Duodenal mucosa (tissue), 2 donors: ENCODE measurements around the gene SGCE.

Source experiments
- H3K27ac ChIP-seq: one replicate; pipeline ENCODE4 v1.7.0; 2013; ENCODE audit warnings: low read depth, low read length
- H3K27me3 ChIP-seq, 2 donors: one replicate each; pipeline ENCODE4 v1.7.0; 2013; ENCODE audit warnings: low read length in 2 of 2, control low read depth in 1 of 2; ENCODE audit not compliant: insufficient read depth in 2 of 2, control insufficient read depth in 1 of 2
- H3K36me3 ChIP-seq, 2 donors: one replicate each; pipeline ENCODE4 v1.7.0; 2013; ENCODE audit warnings: low read length in 2 of 2, control low read depth in 1 of 2; ENCODE audit not compliant: insufficient read depth in 2 of 2, control insufficient read depth in 1 of 2
- H3K4me1 ChIP-seq, 2 donors: one replicate each; pipeline ENCODE4 v1.7.0; 2013; ENCODE audit warnings: low read length in 2 of 2, control low read depth in 1 of 2; ENCODE audit not compliant: insufficient read depth in 2 of 2, control insufficient read depth in 1 of 2
- H3K4me3 ChIP-seq, 2 donors: one replicate each; pipeline ENCODE4 v1.7.0; 2013; ENCODE audit warnings: low read length in 2 of 2, low read depth in 1 of 2
- H3K9ac ChIP-seq, 2 donors: one replicate each; pipeline ENCODE4 v1.7.0; 2013; ENCODE audit warnings: low read length in 2 of 2, low read depth in 1 of 2
- H3K9me3 ChIP-seq, 2 donors: one replicate each; pipeline ENCODE4 v1.7.0; 2013; ENCODE audit warnings: low read length in 2 of 2, control low read depth in 1 of 2; ENCODE audit not compliant: control insufficient read depth in 1 of 2

Gene SGCE

GRCh38 chr7:94600267-94600666, 55.7 kb downstream of the SGCE start:
- no peaks in the 10 kb centered on the region for H3K9me3 ChIP-seq
- H3K27ac ChIP-seq, result no peak overlapping the region
- H3K4me3 ChIP-seq, result no peak overlapping the region
- no peak overlapping the region for H3K9ac ChIP-seq
- no peaks in the 10 kb centered on the region for H3K4me1 ChIP-seq
- no peaks in the 10 kb centered on the region for H3K27me3 ChIP-seq
- no peaks in the 10 kb centered on the region for H3K36me3 ChIP-seq

GRCh38 chr7:94595717-94596116, 60.2 kb downstream of the SGCE start:
- H3K9me3 ChIP-seq, result no peaks in the 10 kb centered on the region
- H3K27ac ChIP-seq, result no peak overlapping the region
- H3K4me1 ChIP-seq, result no peaks in the 10 kb centered on the region
- no peaks in the 10 kb centered on the region for H3K27me3 ChIP-seq
- H3K36me3 ChIP-seq, result no peaks in the 10 kb centered on the region
- H3K4me3 ChIP-seq, result no peak overlapping the region
- H3K9ac ChIP-seq, result no peak overlapping the region

GRCh38 chr7:94594882-94595281, 61.1 kb downstream of the SGCE start:
- Histone ChIP-seq H3K36me3 (no peaks in the 10 kb centered on the region), H3K27me3 (no peaks in the 10 kb centered on the region), H3K9me3 (no peaks in the 10 kb centered on the region), H3K4me1 (no peaks in the 10 kb centered on the region), H3K27ac (no peak overlapping the region), H3K9ac (no peak overlapping the region), H3K4me3 (no peak overlapping the region)

GRCh38 chr7:94591176-94591575, 64.8 kb downstream of the SGCE start:
- no peaks in the 10 kb centered on the region for H3K27me3 ChIP-seq
- H3K4me3 ChIP-seq, result no peak overlapping the region
- no peak overlapping the region for H3K9ac ChIP-seq
- H3K27ac ChIP-seq, result no peak overlapping the region
- no peaks in the 10 kb centered on the region for H3K9me3 ChIP-seq
- no peaks in the 10 kb centered on the region for H3K36me3 ChIP-seq
- H3K4me1 ChIP-seq, result no peaks in the 10 kb centered on the region

GRCh38 chr7:94590526-94591162, 65.3 kb downstream of the SGCE start:
- no peaks in the 10 kb centered on the region for H3K9me3 ChIP-seq
- H3K27ac ChIP-seq, result no peak overlapping the region
- no peaks in the 10 kb centered on the region for H3K27me3 ChIP-seq
- H3K4me1 ChIP-seq, result no peaks in the 10 kb centered on the region
- H3K36me3 ChIP-seq, result no peaks in the 10 kb centered on the region
- H3K9ac ChIP-seq, result no peak overlapping the region
- H3K4me3 ChIP-seq, result no peak overlapping the region

GRCh38 chr7:94588075-94588474, 67.9 kb downstream of the SGCE start:
- H3K9ac ChIP-seq, result no peak overlapping the region
- H3K9me3 ChIP-seq, result no peaks in the 10 kb centered on the region
- no peak overlapping the region for H3K27ac ChIP-seq
- no peaks in the 10 kb centered on the region for H3K27me3 ChIP-seq
- H3K36me3 ChIP-seq, result no peaks in the 10 kb centered on the region
- no peak overlapping the region for H3K4me3 ChIP-seq
- no peaks in the 10 kb centered on the region for H3K4me1 ChIP-seq

- Histone ChIP-seq H3K27me3 (no peaks in the 10 kb centered on the region), H3K36me3 (no peaks in the 10 kb centered on the region), H3K27ac (no peak overlapping the region), H3K4me3 (no peak overlapping the region), H3K4me1 (no peaks in the 10 kb centered on the region), H3K9ac (no peak overlapping the region), H3K9me3 (no peaks in the 10 kb centered on the region)
Observed at GRCh38 chr7:94584113-94584512, 71.8 kb downstream of the SGCE start.

- no peaks in the 10 kb centered on the region for H3K27me3 ChIP-seq
- H3K9me3 ChIP-seq, result peaks cover 0 to 7% of the 10 kb centered on the region in 2 donors
- no peaks in the 10 kb centered on the region for H3K4me1 ChIP-seq
- no peak overlapping the region for H3K4me3 ChIP-seq
- H3K9ac ChIP-seq, result no peak overlapping the region
- H3K36me3 ChIP-seq, result no peaks in the 10 kb centered on the region
- no peak overlapping the region for H3K27ac ChIP-seq
Observed at GRCh38 chr7:94580601-94581000, 75.3 kb downstream of the SGCE start.

GRCh38 chr7:94579470-94579869, 76.5 kb downstream of the SGCE start:
- Histone ChIP-seq H3K9me3 (peaks cover 4 to 15% of the 10 kb centered on the region in 2 donors), H3K9ac (no peak overlapping the region), H3K27me3 (no peaks in the 10 kb centered on the region), H3K4me3 (no peak overlapping the region), H3K27ac (no peak overlapping the region), H3K36me3 (no peaks in the 10 kb centered on the region), H3K4me1 (no peaks in the 10 kb centered on the region)

- Histone ChIP-seq H3K4me1 (no peaks in the 10 kb centered on the region), H3K27ac (no peak overlapping the region), H3K9ac (no peak overlapping the region), H3K27me3 (no peaks in the 10 kb centered on the region), H3K4me3 (no peak overlapping the region), H3K9me3 (peaks cover 4 to 15% of the 10 kb centered on the region in 2 donors), H3K36me3 (no peaks in the 10 kb centered on the region)
Observed at GRCh38 chr7:94578614-94579013, 77.3 kb downstream of the SGCE start.

- Histone ChIP-seq H3K27ac (no peak overlapping the region), H3K36me3 (no peaks in the 10 kb centered on the region), H3K27me3 (no peaks in the 10 kb centered on the region), H3K4me1 (no peaks in the 10 kb centered on the region), H3K9me3 (peaks cover 4 to 15% of the 10 kb centered on the region in 2 donors), H3K4me3 (no peak overlapping the region), H3K9ac (no peak overlapping the region)
Observed at GRCh38 chr7:94577357-94577756, 78.6 kb downstream of the SGCE start.
